GM18858 (cell line): ENCODE data around the gene CCDC91.
"Not testable (repeated sequence)": the region's sequence is repeated elsewhere in the genome, so short reads cannot be mapped to it uniquely, and the experiment has no call there.

Experiments
- ATAC-seq: cut with Tn5 transposase; IDR thresholded peaks from one replicate; pipeline ENCODE4 v1.9.1; 2021; ENCODE audit not compliant: unreplicated experiment

CCDC91 gene

GRCh38 chr12:28351414-28351813 is 161.2 kb downstream of the CCDC91 start:
- ATAC-seq: no peak

GRCh38 chr12:28355161-28355560 is 164.9 kb downstream of the CCDC91 start:
- ATAC-seq: no peak

GRCh38 chr12:28360253-28360652 is 170.0 kb downstream of the CCDC91 start:
- no peak for ATAC-seq

- no peak for ATAC-seq
Measured at GRCh38 chr12:28367326-28367725, 177.1 kb downstream of the CCDC91 start.

GRCh38 chr12:28367993-28368392 is 177.7 kb downstream of the CCDC91 start:
- ATAC-seq: no peak

GRCh38 chr12:28369483-28369882 is 179.2 kb downstream of the CCDC91 start:
- ATAC-seq: no peak

GRCh38 chr12:28374556-28374955 is 184.3 kb downstream of the CCDC91 start:
- ATAC-seq: no peak

- ATAC-seq: no peak
Measured at GRCh38 chr12:28378736-28379135, 188.5 kb downstream of the CCDC91 start.

GRCh38 chr12:28379779-28380178 is 189.5 kb downstream of the CCDC91 start:
- ATAC-seq: not testable (repeated sequence)

- no peak for ATAC-seq
Measured at GRCh38 chr12:28383368-28383767, 193.1 kb downstream of the CCDC91 start.

- no peak for ATAC-seq
Measured at GRCh38 chr12:28388879-28389278, 198.6 kb downstream of the CCDC91 start.

GRCh38 chr12:28390206-28390605 is 199.9 kb downstream of the CCDC91 start:
- ATAC-seq: no peak

GRCh38 chr12:28390761-28391385 is 200.6 kb downstream of the CCDC91 start:
- ATAC-seq: no peak

GRCh38 chr12:28409892-28410291 is 219.6 kb downstream of the CCDC91 start:
- no peak for ATAC-seq

- no peak for ATAC-seq
Measured at GRCh38 chr12:28413460-28414109, 223.3 kb downstream of the CCDC91 start.

- ATAC-seq: no peak
Measured at GRCh38 chr12:28415755-28416154, 225.5 kb downstream of the CCDC91 start.

GRCh38 chr12:28421374-28421773 is 231.1 kb downstream of the CCDC91 start:
- ATAC-seq: no peak

GRCh38 chr12:28424965-28425364 is 234.7 kb downstream of the CCDC91 start:
- ATAC-seq: no peak

GRCh38 chr12:28425526-28425925 is 235.3 kb downstream of the CCDC91 start:
- ATAC-seq: no peak

- ATAC-seq: no peak
Measured at GRCh38 chr12:28427046-28427445, 236.8 kb downstream of the CCDC91 start.

GRCh38 chr12:28440081-28440608 is 249.9 kb downstream of the CCDC91 start:
- ATAC-seq: no peak

- no peak for ATAC-seq
Measured at GRCh38 chr12:28442101-28442500, 251.8 kb downstream of the CCDC91 start.

GRCh38 chr12:28443337-28443736 is 253.1 kb downstream of the CCDC91 start:
- no peak for ATAC-seq
